ENCODE data around the gene COL6A2. TPM values are rescaled to one million over a fixed set of nuclear protein-coding genes. Genes with fewer than 3 reads are reported as not detected.

Gene COL6A2
- polyA plus RNA-seq, 3 donors, result 0.01 TPM; not detected in 2

DNA sequence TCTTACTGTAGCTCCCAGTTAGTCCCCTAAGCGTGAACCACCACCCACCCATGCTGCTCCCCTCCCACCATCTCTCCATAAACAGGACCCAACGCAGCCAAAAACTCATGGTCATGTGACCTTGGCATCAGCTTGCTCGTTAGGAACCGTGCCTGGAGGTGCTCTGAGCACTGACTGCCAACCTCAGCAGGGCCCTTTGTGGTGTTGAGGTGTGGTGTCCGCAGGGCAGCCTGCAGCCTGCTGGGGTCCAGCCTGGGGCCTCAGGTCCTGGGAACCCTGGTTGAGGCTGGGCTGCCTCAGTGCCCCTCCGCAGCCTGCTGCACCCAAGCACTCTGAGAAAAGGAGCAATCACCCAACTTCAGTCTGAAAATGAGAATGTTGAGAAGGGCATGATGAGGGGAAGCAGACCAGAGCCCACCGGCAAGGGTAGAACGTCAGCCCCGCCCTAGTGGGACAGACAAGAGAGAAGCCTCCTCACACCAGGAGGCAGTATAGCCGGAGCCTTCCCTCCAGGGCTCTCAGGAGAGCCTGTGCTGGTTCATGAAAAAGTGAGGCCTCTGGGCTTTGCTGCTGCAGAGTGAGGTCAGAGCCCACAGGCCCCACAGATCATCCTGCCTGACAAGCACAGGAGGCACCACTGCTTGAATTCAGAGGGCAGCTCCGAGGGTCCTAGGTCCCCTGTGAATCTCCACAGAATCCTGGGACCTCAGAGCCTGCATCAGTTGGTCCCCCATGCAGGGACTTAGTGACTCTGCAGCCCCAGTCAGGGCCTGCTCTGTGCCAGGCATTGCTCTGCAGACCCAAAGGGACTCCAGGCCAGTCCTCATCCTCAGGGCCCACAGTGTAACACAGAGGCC, 4.9 kb upstream of the COL6A2 start:
- Histone ChIP-seq H3K9ac (ENCODE audit: insufficient read depth, low read length, poor library complexity, severe bottlenecking) (no peak overlapping the region), H3K36me3 (replicated peaks in 1 of 2; ENCODE audit: control insufficient read depth in 1 of 2, insufficient read depth in 2 of 2, low read length in 2 of 2) (no peaks in the 10 kb centered on the region), H3K4me2 (replicated peaks; ENCODE audit: extremely low read depth, low read length, poor library complexity, severe bottlenecking) (no peak overlapping the region), H3K4me3 (replicated peaks in 1 of 3; ENCODE audit: low read depth in 2 of 3, low read length in 3 of 3) (no peak overlapping the region), H4K20me1 (ENCODE audit: insufficient read depth, low read length) (no peaks in the 10 kb centered on the region), H3K27ac (ENCODE audit: low read depth in 1 of 2, low read length in 2 of 2) (no peak overlapping the region), H3K27me3 (ENCODE audit: control insufficient read depth in 2 of 2, insufficient read depth in 2 of 2, low read length in 2 of 2) (peaks cover 0 to 13% of the 10 kb centered on the region in 2 donors), H3K9me3 (replicated peaks in 1 of 2; ENCODE audit: control insufficient read depth in 1 of 2, insufficient read depth in 1 of 2, low read length in 2 of 2) (peaks cover 0 to 5% of the 10 kb centered on the region in 2 donors), H3K4me1 (ENCODE audit: control insufficient read depth in 1 of 2, insufficient read depth in 2 of 2, low read length in 2 of 2) (no peaks in the 10 kb centered on the region), H2AFZ (ENCODE audit: insufficient read depth, low read depth, low read length, poor library complexity, severe bottlenecking) (no peak overlapping the region), H3K79me2 (ENCODE audit: insufficient read depth, low read length) (no peaks in the 10 kb centered on the region)
- Mint-ChIP-seq H3K4me1 (no peaks in the 10 kb centered on the region), H3K9me3 (peaks cover 6 to 36% (median 15%) of the 10 kb centered on the region in 7 donors), H3K36me3 (no peaks in the 10 kb centered on the region), H3K27ac (no peak overlapping the region), H3K27me3 (ENCODE audit: low read depth in 3 of 3) (peaks cover 14 to 23% (median 16%) of the 10 kb centered on the region in 3 donors), H3K4me3 (no peak overlapping the region)
- 93% methylated on average over 9 of the region's 11 CpGs for WGBS (ENCODE audit: insufficient coverage)
- intact Hi-C loops (cut with micrococcal nuclease), result no loop called here
- peak in 1 of 3 donors; percentile 1 for DNase-seq
- TF ChIP-seq, protein P1, sequence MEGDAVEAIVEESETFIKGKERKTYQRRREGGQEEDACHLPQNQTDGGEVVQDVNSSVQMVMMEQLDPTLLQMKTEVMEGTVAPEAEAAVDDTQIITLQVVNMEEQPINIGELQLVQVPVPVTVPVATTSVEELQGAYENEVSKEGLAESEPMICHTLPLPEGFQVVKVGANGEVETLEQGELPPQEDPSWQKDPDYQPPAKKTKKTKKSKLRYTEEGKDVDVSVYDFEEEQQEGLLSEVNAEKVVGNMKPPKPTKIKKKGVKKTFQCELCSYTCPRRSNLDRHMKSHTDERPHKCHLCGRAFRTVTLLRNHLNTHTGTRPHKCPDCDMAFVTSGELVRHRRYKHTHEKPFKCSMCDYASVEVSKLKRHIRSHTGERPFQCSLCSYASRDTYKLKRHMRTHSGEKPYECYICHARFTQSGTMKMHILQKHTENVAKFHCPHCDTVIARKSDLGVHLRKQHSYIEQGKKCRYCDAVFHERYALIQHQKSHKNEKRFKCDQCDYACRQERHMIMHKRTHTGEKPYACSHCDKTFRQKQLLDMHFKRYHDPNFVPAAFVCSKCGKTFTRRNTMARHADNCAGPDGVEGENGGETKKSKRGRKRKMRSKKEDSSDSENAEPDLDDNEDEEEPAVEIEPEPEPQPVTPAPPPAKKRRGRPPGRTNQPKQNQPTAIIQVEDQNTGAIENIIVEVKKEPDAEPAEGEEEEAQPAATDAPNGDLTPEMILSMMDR (IDR thresholded peaks at IDR 0.05), result no peak

DNA sequence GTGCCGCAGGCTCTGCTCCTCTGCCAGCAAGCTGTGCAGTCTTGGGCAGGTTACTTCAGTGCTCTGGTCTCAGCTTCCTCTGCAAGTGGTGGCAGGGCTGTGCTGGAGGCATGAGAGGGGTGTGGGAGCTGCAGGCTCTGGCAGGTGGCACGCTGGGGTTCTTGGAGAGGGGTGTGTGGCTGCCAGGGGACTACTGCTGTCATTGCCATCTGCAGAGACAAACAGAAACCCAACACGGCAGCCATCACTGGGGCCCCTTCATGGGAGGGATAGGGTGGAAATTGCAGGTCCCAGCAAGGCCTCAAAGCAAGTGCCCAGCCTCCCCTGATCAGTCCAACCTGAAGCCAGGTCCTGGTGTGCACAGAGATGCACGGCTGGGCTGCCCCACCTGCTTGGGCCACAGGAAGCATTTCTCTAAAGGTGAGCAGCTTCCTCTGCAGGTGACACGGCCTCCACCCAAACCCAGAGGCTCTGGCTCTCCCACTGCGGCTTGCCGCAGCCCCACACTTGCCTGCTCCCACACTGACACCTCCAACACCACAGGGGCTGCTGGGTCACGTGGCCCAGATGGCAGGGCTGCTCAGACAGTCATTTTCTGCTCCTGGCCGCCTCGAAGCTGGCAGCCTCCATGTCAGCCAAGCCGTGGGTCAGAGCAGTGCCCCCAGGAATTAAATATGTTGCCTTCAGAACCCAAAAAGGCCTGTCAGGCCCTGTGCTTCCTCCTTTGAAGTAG, 4.1 kb upstream of the COL6A2 start:
- intact Hi-C loops (cut with micrococcal nuclease), result no loop called here
- H3K27me3 Mint-ChIP-seq (ENCODE audit: low read depth in 3 of 3), result peaks cover 14 to 22% (median 16%) of the 10 kb centered on the region in 3 donors
- H3K9me3 Mint-ChIP-seq, result peaks cover under 1 to 28% (median 11%) of the 10 kb centered on the region in 7 donors
- 79% methylated on average over 10 of the region's 11 CpGs for WGBS (ENCODE audit: insufficient coverage)
- H3K27ac Mint-ChIP-seq, result no peak overlapping the region
- Histone ChIP-seq H3K9me3 (replicated peaks in 1 of 2; ENCODE audit: control insufficient read depth in 1 of 2, insufficient read depth in 1 of 2, low read length in 2 of 2) (peaks cover 0 to 5% of the 10 kb centered on the region in 2 donors), H4K20me1 (ENCODE audit: insufficient read depth, low read length) (no peaks in the 10 kb centered on the region), H3K36me3 (replicated peaks in 1 of 2; ENCODE audit: control insufficient read depth in 1 of 2, insufficient read depth in 2 of 2, low read length in 2 of 2) (no peaks in the 10 kb centered on the region), H3K4me2 (replicated peaks; ENCODE audit: extremely low read depth, low read length, poor library complexity, severe bottlenecking) (no peak overlapping the region), H3K27ac (ENCODE audit: low read depth in 1 of 2, low read length in 2 of 2) (no peak overlapping the region), H3K4me1 (ENCODE audit: control insufficient read depth in 1 of 2, insufficient read depth in 2 of 2, low read length in 2 of 2) (no peaks in the 10 kb centered on the region), H3K27me3 (ENCODE audit: control insufficient read depth in 2 of 2, insufficient read depth in 2 of 2, low read length in 2 of 2) (peaks cover 0 to 14% of the 10 kb centered on the region in 2 donors), H2AFZ (ENCODE audit: insufficient read depth, low read depth, low read length, poor library complexity, severe bottlenecking) (no peak overlapping the region), H3K79me2 (ENCODE audit: insufficient read depth, low read length) (no peaks in the 10 kb centered on the region), H3K4me3 (replicated peaks in 1 of 3; ENCODE audit: low read depth in 2 of 3, low read length in 3 of 3) (no peak overlapping the region), H3K9ac (ENCODE audit: insufficient read depth, low read length, poor library complexity, severe bottlenecking) (no peak overlapping the region)
- H3K4me1 Mint-ChIP-seq, result no peaks in the 10 kb centered on the region
- peak in 1 of 3 donors; percentile 1 for DNase-seq
- no peak overlapping the region for H3K4me3 Mint-ChIP-seq
- no peaks in the 10 kb centered on the region for H3K36me3 Mint-ChIP-seq
- TF ChIP-seq, protein P1 (IDR thresholded peaks at IDR 0.05), result no peak

Data from CD14-positive monocyte (primary cell).